Fibroblast of skin of left quadriceps (primary cell): ENCODE data around the gene CEP295NL.
"Not testable (repeated sequence)": the region's sequence is repeated elsewhere in the genome, so short reads cannot be mapped to it uniquely, and the experiment has no call there.

Source experiments
- DNase-seq, 2 experiments: peaks; one replicate each; pipeline ENCODE4 v3.0.0-alpha.2; 2013; ENCODE audit warnings: low read depth in 2 of 2

The CEP295NL gene

GRCh38 chr17:78905116-78905515 lies 2.1 kb upstream of the CEP295NL start:
- no peak for DNase-seq

DNA sequence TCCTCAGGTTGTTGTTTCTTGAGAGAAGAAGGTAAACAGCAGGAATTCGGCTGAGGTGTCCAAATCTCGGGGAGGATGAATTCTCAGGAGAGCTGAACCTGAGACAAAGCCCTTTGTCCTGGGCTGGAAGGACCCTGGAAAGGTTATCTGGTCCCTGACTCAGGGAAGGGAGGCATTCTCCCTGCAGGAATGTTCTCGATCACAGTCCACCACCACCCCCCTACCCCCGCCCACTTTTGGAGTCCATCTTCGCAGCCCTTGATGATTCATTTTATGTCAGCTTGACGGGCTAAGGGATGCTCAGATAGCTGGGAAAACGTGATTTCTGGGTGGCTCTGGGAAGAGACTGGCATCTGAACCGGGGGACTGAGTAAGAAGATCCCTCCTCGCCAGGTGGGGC lies 1.4 kb upstream of the CEP295NL start:
- no peak for DNase-seq

GRCh38 chr17:78902231-78902630 lies 770 bp downstream of the CEP295NL start:
- not testable (repeated sequence) for DNase-seq

GRCh38 chr17:78901806-78902205 lies 1.2 kb downstream of the CEP295NL start:
- DNase-seq = no peak

GRCh38 chr17:78900816-78901215 lies 2.2 kb downstream of the CEP295NL start:
- DNase-seq = no peak

GRCh38 chr17:78899361-78900260 lies 3.4 kb downstream of the CEP295NL start:
- no peak for DNase-seq

DNA sequence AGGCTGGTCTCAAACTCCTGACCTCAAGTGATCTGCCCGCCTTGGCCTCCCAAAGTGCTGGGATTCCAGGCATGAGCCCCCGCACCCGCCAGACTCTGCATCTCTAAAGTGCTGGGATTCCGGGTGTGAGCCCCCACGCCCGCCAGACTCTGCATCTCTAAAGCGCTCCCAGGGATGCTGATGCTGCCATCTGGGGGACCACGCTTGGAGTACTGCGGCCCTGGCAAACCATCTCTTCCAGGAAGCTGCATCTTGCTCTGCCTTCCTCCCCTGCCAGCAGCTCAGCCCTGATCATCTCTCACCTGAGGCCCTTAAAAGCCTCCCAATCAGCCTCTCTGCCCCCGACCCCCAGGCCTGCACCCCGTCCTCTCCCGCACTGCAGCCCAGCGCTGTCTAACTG lies 4.1 kb downstream of the CEP295NL start:
- no peak for DNase-seq

GRCh38 chr17:78898075-78898836 lies 4.7 kb downstream of the CEP295NL start:
- no peak for DNase-seq

DNA sequence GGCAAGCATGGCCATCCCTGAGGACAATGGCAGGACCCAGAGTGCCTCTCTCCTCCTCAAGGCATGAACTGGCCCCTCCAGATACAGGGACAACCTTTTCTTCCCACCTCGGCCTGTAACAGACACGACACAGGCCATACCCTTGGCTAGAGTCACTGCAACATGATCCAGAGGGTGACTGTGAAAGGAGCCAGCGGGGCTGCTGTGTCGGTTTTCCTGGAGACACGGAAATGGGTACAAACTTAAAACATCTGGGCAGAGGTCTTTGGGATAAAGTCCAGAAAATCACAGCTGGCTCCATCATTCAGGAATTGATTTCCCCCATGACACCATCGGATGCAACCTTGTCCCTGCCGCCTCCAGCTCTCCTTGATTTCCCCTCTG lies 5.3 kb downstream of the CEP295NL start:
- DNase-seq = no peak

- no peak for DNase-seq
Observed at GRCh38 chr17:78896834-78897663, 6.0 kb downstream of the CEP295NL start.

DNA sequence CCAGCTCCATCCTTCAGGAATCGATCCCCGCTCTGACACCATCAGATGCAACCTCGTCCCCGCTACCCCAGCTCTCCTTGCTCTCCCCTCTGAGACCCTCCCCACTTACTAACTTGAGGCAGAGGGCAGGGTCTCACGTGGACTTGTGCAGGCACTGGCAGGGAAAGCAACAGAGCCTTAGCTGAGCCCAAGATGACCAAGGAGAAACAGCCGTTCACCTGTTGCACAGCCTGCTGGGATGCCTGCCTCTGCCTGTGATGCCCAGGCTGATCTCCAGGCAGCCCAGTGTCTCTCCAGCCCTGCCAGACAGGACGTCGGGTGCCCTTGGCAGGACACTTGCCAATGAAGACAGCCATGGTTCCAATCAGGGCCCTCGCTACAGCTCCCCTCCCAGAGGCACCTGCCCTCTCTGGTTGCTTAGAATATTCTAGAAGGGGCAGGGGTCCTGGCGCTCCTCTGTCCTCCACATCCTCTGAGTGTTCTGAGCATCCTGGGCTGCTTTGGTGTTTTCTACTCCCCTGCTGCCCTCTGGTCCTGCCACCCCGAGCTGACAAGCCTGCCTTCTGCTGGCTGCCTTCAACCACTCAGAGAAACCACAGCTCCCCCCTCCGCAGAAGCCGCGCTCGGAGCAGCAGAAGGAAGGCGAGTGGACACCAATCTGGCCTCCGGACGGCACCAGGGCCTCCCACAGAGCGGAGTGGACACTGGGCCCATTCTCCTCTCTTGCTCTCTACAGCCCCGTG lies 6.7 kb downstream of the CEP295NL start:
- no peak for DNase-seq

GRCh38 chr17:78895322-78895721 lies 7.7 kb downstream of the CEP295NL start:
- no peak for DNase-seq

GRCh38 chr17:78893684-78894083 lies 9.3 kb downstream of the CEP295NL start:
- DNase-seq = no peak

DNA sequence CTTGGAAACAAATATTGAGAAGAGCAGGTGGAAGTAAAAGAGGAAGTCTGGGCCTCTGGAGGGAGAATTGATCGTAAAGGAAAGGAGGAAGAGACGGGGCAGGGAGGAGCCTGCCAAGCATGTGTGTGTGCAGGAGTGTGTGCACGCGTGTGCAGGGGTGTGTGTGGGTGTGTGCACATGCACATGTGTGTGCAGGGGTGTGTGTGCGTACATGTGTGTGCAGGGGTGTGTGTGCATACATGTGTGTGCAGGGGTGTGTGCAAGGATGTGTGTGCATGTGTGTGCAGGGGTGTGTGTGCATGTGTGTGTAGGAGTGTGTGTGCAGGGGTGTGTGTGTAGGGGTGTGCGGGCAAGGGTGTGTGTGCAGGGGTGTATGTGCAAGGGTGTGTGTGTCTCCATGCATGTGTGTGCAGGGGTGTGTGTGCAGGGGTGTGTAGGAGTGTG lies 10.0 kb downstream of the CEP295NL start:
- DNase-seq = no peak

- DNase-seq = no peak
Observed at GRCh38 chr17:78892520-78892919, 10.5 kb downstream of the CEP295NL start.

- no peak for DNase-seq
Observed at GRCh38 chr17:78892062-78892456, 10.9 kb downstream of the CEP295NL start.

DNA sequence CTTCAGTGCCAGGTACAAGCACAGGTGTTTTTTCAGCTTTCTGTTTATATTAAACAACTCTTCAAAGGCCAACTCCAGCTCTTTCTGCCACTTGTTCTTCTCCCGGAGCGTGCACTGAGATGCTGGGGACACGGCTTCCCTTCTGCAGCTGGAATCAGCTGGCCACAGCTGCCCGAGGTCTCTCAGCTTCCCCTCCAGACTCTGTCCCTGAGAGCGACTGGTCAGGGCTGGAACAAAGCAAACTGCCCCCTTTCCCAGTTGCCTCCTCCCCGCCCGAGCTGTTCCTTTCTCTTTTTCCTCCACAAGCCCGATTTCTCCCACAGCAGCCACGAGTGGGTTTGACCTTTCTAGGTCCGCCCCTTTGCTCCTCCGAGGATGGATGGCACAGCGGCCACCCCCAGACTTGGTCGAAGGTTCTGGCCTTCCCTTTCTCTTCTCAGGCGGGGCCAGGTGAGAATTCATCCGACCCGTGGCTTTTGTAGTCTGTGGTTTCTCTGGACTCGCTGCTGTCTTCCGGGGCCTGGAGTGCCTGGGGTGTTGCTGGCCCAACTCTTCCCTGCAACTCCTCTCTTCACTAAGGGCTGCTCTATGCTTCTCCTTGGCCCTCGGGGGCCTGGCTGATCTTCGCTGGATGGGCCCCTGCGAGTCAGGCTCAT lies 11.5 kb downstream of the CEP295NL start:
- DNase-seq = no peak

GRCh38 chr17:78890498-78890897 lies 12.5 kb downstream of the CEP295NL start:
- DNase-seq = no peak

DNA sequence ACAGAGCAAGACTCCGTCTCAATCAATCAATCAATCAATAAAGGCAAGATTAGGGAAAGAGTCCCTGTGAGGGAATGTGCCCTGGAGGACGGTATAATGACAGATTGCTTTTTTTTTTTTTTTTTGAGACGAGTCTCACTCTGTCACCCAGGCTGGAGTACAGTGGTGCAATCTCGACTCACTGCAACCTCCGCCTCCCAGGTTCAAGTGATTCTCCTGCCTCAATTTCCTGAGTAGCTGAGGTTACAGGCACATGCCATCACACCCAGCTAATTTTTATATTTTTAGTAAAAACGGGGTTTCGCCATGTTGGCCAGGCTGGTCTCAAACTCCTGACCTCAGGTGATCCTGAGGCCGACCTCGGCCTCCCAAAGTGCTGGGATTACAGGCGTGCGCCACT lies 12.9 kb downstream of the CEP295NL start:
- DNase-seq = not testable (repeated sequence)

DNA sequence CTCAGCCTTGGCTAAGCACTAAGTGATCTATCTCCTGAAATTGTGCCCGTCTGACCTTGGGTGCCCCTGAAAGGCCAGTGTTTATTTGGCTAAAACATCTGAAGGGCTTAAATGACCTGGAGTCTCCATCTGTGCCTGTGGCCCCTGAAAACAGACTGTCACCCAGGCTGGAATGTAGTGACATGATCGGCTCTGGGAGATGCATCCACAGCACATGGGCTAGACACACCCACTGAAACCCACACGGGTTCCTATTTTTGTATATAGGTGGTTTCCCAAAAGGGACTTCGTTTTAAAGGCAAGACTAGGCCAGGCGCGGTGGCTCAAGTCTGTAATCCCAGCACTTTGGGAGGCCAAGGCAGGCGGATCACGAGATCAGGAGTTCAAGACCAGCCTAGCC lies 13.5 kb downstream of the CEP295NL start:
- no peak for DNase-seq
